GM21526 (cell line): ENCODE measurements around the gene TIMP2.
"Not testable (repeated sequence)": the region's sequence is repeated elsewhere in the genome, so short reads cannot be mapped to it uniquely, and the experiment has no call there.

Source experiments
- ATAC-seq: cut with Tn5 transposase; IDR thresholded peaks from one replicate; pipeline ENCODE4 v1.9.1; 2021; ENCODE audit warnings: moderate library complexity; ENCODE audit not compliant: unreplicated experiment, low FRiP score

TIMP2 gene

GRCh38 chr17:78873519-78874340 is 51.5 kb downstream of the TIMP2 start:
- ATAC-seq = no peak

- ATAC-seq = no peak
These were observed 52.7 kb downstream of the TIMP2 start for GRCh38 chr17:78872486-78872885.

GRCh38 chr17:78870621-78871020 is 54.6 kb downstream of the TIMP2 start:
- no peak for ATAC-seq

GRCh38 chr17:78868391-78868790 is 56.8 kb downstream of the TIMP2 start:
- no peak for ATAC-seq

- ATAC-seq = not testable (repeated sequence)
These were observed 58.1 kb downstream of the TIMP2 start for GRCh38 chr17:78867046-78867445.

GRCh38 chr17:78865682-78866390 is 59.4 kb downstream of the TIMP2 start:
- no peak for ATAC-seq

- ATAC-seq = no peak
These were observed 61.1 kb downstream of the TIMP2 start for GRCh38 chr17:78864117-78864516.

GRCh38 chr17:78862073-78863023 is 62.8 kb downstream of the TIMP2 start:
- ATAC-seq = no peak

- ATAC-seq = no peak
These were observed 64.0 kb downstream of the TIMP2 start for GRCh38 chr17:78861229-78861628.

- ATAC-seq = no peak
These were observed 66.1 kb downstream of the TIMP2 start for GRCh38 chr17:78859051-78859450.

- ATAC-seq = no peak
These were observed 67.9 kb downstream of the TIMP2 start for GRCh38 chr17:78857266-78857665.

GRCh38 chr17:78855561-78856165 is 69.5 kb downstream of the TIMP2 start:
- no peak for ATAC-seq

GRCh38 chr17:78854508-78854907 is 70.7 kb downstream of the TIMP2 start:
- ATAC-seq = no peak

- ATAC-seq = no peak
These were observed 71.2 kb downstream of the TIMP2 start for GRCh38 chr17:78853926-78854394.

- no peak for ATAC-seq
These were observed 72.5 kb downstream of the TIMP2 start for GRCh38 chr17:78852709-78853121.

- ATAC-seq = no peak
These were observed 76.2 kb downstream of the TIMP2 start for GRCh38 chr17:78849026-78849425.

GRCh38 chr17:78847052-78847451 is 78.1 kb downstream of the TIMP2 start:
- ATAC-seq = no peak

GRCh38 chr17:78844301-78845005 is 80.7 kb downstream of the TIMP2 start:
- no peak for ATAC-seq

- no peak for ATAC-seq
These were observed 82.2 kb downstream of the TIMP2 start for GRCh38 chr17:78842881-78843565.
